ENCODE measurements around the gene HINFP.

- TF ChIP-seq POLR2AphosphoS5 (IDR thresholded peaks at IDR 0.05; ENCODE audit: insufficient read depth in 1 of 2, low read depth in 1 of 2) (no peak), POLR2A (IDR thresholded peaks at IDR 0.05) (no peak)
These were observed 33.0 kb upstream of the HINFP start for GRCh38 chr11:119088406-119088805.
